ENCODE measurements around the gene CCL26. TPM values are rescaled to one million over a fixed set of nuclear protein-coding genes. Genes with fewer than 3 reads are reported as not detected.

The CCL26 gene
- total and polyA plus RNA-seq, 10 of the 15 experiments (the other 5 are each of a cell fraction or from before 2014, with no cell fraction given): not detected

DNA sequence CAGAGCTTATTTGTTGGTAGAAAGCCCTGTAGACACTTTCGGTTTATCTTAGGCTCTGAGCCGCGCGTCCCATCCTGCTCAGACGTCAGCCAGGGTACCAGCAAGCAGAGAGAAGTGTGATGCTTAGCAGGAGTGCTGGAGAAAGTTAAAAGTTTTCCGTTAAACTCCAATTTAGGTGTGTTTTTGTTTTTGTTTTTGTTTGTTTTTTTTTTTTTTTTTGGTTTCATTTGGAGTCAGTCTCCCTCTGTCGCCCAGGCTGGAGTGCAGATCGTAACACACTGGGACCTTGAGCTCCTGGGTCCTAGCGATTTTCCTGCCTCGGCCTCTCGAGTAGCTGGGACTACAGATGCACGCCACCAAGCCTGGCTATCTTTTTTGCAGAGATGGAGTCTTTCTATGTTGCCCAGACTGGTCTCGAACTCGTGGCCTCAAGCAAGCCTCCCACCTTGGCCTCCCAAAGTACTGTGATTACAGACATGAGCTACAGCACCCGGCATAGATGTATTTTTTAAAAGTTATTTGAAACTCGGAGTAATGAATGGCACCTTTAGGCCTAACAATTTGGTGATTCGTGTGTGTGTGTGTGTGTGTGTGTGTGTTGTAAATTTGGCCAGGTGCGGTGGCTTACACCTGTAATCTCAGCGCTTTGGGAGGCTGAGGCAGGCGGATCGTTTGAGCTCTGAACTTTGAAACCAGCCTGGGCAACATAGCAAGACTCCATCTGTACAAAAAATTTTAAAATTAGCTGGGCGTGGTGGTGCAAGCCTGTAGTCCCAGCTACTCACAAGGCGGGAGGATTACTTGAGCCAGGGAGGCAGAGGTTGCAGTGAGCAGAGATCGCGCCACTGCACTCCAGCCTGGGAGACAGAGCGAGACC lies 32.0 kb downstream of the CCL26 start (continued):
- TF ChIP-seq MLLT1 (IDR thresholded peaks at IDR 0.05) (peak; percentile 57), SREBF1 (IDR thresholded peaks at IDR 0.05; ENCODE audit: low read length) (no peak), EP300 (IDR thresholded peaks at IDR 0.05; ENCODE audit: borderline replicate concordance in 1 of 2, control insufficient read depth in 1 of 2, low read depth in 2 of 2, low read length in 2 of 2) (no peak), CEBPB (IDR thresholded peaks at IDR 0.05; ENCODE audit: borderline replicate concordance in 1 of 2, low read depth in 2 of 2, low read length in 2 of 2) (no peak), SMAD1 (IDR thresholded peaks at IDR 0.05; ENCODE audit: low read depth, partially characterized antibody) (no peak)
- TF ChIP-seq, protein P1, sequence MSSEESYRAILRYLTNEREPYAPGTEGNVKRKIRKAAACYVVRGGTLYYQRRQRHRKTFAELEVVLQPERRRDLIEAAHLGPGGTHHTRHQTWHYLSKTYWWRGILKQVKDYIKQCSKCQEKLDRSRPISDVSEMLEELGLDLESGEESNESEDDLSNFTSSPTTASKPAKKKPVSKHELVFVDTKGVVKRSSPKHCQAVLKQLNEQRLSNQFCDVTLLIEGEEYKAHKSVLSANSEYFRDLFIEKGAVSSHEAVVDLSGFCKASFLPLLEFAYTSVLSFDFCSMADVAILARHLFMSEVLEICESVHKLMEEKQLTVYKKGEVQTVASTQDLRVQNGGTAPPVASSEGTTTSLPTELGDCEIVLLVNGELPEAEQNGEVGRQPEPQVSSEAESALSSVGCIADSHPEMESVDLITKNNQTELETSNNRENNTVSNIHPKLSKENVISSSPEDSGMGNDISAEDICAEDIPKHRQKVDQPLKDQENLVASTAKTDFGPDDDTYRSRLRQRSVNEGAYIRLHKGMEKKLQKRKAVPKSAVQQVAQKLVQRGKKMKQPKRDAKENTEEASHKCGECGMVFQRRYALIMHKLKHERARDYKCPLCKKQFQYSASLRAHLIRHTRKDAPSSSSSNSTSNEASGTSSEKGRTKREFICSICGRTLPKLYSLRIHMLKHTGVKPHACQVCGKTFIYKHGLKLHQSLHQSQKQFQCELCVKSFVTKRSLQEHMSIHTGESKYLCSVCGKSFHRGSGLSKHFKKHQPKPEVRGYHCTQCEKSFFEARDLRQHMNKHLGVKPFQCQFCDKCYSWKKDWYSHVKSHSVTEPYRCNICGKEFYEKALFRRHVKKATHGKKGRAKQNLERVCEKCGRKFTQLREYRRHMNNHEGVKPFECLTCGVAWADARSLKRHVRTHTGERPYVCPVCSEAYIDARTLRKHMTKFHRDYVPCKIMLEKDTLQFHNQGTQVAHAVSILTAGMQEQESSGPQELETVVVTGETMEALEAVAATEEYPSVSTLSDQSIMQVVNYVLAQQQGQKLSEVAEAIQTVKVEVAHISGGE (CRISPR knock-in tag; IDR thresholded peaks at IDR 0.05): no peak

Measured in GM12878 (cell line).